Chondrocyte (in vitro differentiated cells): ENCODE measurements around the gene STAG2. TPM values are rescaled to one million over a fixed set of nuclear protein-coding genes. Genes with fewer than 3 reads are reported as not detected.
"Not testable (repeated sequence)": the region's sequence is repeated elsewhere in the genome, so short reads cannot be mapped to it uniquely, and the experiment has no call there.

ENCODE experiments used
- DNase-seq: peaks from one replicate; pipeline ENCODE4 v3.0.0; 2021; ENCODE audit warnings: mixed read lengths, low spot score
- H3K27ac Mint-ChIP-seq: one replicate; pipeline ENCODE4 v1.8.0; 2021; ENCODE audit warnings: mild to moderate bottlenecking, moderate library complexity, mixed read lengths; ENCODE audit not compliant: unreplicated experiment
- H3K27me3 Mint-ChIP-seq: 2 replicates; pipeline ENCODE4 v1.8.0; 2021; ENCODE audit warnings: low read depth, mixed read lengths
- H3K36me3 Mint-ChIP-seq: 2 replicates; pipeline ENCODE4 v1.8.0; 2021; ENCODE audit warnings: low read depth, mixed read lengths
- H3K4me1 Mint-ChIP-seq: 2 replicates; pipeline ENCODE4 v1.8.0; 2021; ENCODE audit warnings: low read depth, mild to moderate bottlenecking, mixed read lengths
- H3K4me3 Mint-ChIP-seq: one replicate; pipeline ENCODE4 v1.8.0; 2021; ENCODE audit warnings: mild to moderate bottlenecking, moderate library complexity, mixed read lengths; ENCODE audit not compliant: unreplicated experiment
- H3K9me3 Mint-ChIP-seq: 2 replicates; pipeline ENCODE4 v1.8.0; 2021; ENCODE audit warnings: low read depth, mixed read lengths
- CTCF ChIP-seq: fragments of 200-600 bp; sonication (generic); IDR thresholded peaks from 2 replicates; pipeline ENCODE4 v1.5.0; 2021; ENCODE audit warnings: antibody characterized with exemption, mild to moderate bottlenecking, moderate library complexity
- total RNA-seq: library from RNA; stranded (reverse); gene quantifications from 3 replicates; pipeline ENCODE4 v1.2.1, GENCODE V29; 2021

The STAG2 gene
- total RNA-seq, 1 donor from 2014 or later: 39.4 TPM

- Mint-ChIP-seq H3K27ac (no peak overlapping the region), H3K9me3 (peaks cover 4% of the 10 kb centered on the region), H3K27me3 (no peaks in the 10 kb centered on the region), H3K36me3 (no peaks in the 10 kb centered on the region), H3K4me3 (no peak overlapping the region), H3K4me1 (peaks cover 7% of the 10 kb centered on the region)
- no peak for TF ChIP-seq CTCF
- no peak for DNase-seq
Observed at GRCh38 chrX:123924186-123924585, 37.3 kb upstream of the STAG2 start.

GRCh38 chrX:123927845-123928244 lies 33.7 kb upstream of the STAG2 start:
- TF ChIP-seq CTCF: no peak
- H3K27me3 Mint-ChIP-seq: no peaks in the 10 kb centered on the region
- no peak overlapping the region for H3K4me3 Mint-ChIP-seq
- no peaks in the 10 kb centered on the region for H3K36me3 Mint-ChIP-seq
- peaks cover 10% of the 10 kb centered on the region for H3K9me3 Mint-ChIP-seq
- DNase-seq: no peak
- H3K27ac Mint-ChIP-seq: no peak overlapping the region
- H3K4me1 Mint-ChIP-seq: peaks cover 3% of the 10 kb centered on the region

GRCh38 chrX:123932055-123932454 lies 29.5 kb upstream of the STAG2 start:
- not testable (repeated sequence) for H3K36me3 Mint-ChIP-seq, H3K4me1 Mint-ChIP-seq, H3K27me3 Mint-ChIP-seq, H3K27ac Mint-ChIP-seq, DNase-seq, H3K4me3 Mint-ChIP-seq
- H3K9me3 Mint-ChIP-seq: peaks cover 10% of the 10 kb centered on the region

GRCh38 chrX:123943074-123943473 lies 18.4 kb upstream of the STAG2 start:
- H3K4me3 Mint-ChIP-seq: no peak overlapping the region
- no peak overlapping the region for H3K27ac Mint-ChIP-seq
- no peaks in the 10 kb centered on the region for H3K27me3 Mint-ChIP-seq
- no peaks in the 10 kb centered on the region for H3K36me3 Mint-ChIP-seq
- H3K4me1 Mint-ChIP-seq: no peaks in the 10 kb centered on the region
- DNase-seq: no peak
- no peak for TF ChIP-seq CTCF
- H3K9me3 Mint-ChIP-seq: peaks cover 4% of the 10 kb centered on the region

- no peak overlapping the region for H3K27ac Mint-ChIP-seq
Observed at GRCh38 chrX:123943488-123943887, 18.0 kb upstream of the STAG2 start.

More at GRCh38 chrX:123943488-123943887, 18.0 kb upstream of the STAG2 start:
- Mint-ChIP-seq H3K4me1 (no peaks in the 10 kb centered on the region), H3K27me3 (no peaks in the 10 kb centered on the region), H3K36me3 (no peaks in the 10 kb centered on the region), H3K9me3 (peaks cover 4% of the 10 kb centered on the region), H3K4me3 (no peak overlapping the region)
- no peak for DNase-seq
- no peak for TF ChIP-seq CTCF
